Stimulated activated memory B cell treated with anti-CD40 and anti-IgM and Interleukin-4, amounts not matched to agents 10 μg/mL and 1 μg/mL and 100 μg/mL, for 72 hours (primary cell): ENCODE results near the gene WASF2.

Source experiments
- ATAC-seq: fragments of 150-1000 bp; cut with Tn5 transposase; 2 replicates; pipeline ENCODE4 v1.10.0; 2021
- H3K27ac Mint-ChIP-seq: one replicate; pipeline ENCODE4 v1.8.0; 2022; ENCODE audit warnings: mild to moderate bottlenecking, mixed read lengths
- H3K27me3 Mint-ChIP-seq: one replicate; pipeline ENCODE4 v1.8.0; 2022; ENCODE audit warnings: mixed read lengths
- H3K36me3 Mint-ChIP-seq: one replicate; pipeline ENCODE4 v1.8.0; 2022; ENCODE audit warnings: mixed read lengths
- H3K4me1 Mint-ChIP-seq: one replicate; pipeline ENCODE4 v1.8.0; 2022; ENCODE audit warnings: mixed read lengths
- H3K4me3 Mint-ChIP-seq: one replicate; pipeline ENCODE4 v1.8.0; 2022; ENCODE audit warnings: mild to moderate bottlenecking, moderate library complexity, mixed read lengths
- H3K9me3 Mint-ChIP-seq: one replicate; pipeline ENCODE4 v1.8.0; 2022; ENCODE audit warnings: mixed read lengths

The WASF2 gene

GRCh38 chr1:27381969-27382762 lies 107.8 kb downstream of the WASF2 start:
- peak; percentile 68 for ATAC-seq
- Mint-ChIP-seq H3K27me3 (no peaks in the 10 kb centered on the region), H3K36me3 (no peaks in the 10 kb centered on the region), H3K4me3 (no peak overlapping the region), H3K27ac (peak overlapping the region; percentile 11), H3K4me1 (peaks cover 8% of the 10 kb centered on the region), H3K9me3 (no peaks in the 10 kb centered on the region)

DNA sequence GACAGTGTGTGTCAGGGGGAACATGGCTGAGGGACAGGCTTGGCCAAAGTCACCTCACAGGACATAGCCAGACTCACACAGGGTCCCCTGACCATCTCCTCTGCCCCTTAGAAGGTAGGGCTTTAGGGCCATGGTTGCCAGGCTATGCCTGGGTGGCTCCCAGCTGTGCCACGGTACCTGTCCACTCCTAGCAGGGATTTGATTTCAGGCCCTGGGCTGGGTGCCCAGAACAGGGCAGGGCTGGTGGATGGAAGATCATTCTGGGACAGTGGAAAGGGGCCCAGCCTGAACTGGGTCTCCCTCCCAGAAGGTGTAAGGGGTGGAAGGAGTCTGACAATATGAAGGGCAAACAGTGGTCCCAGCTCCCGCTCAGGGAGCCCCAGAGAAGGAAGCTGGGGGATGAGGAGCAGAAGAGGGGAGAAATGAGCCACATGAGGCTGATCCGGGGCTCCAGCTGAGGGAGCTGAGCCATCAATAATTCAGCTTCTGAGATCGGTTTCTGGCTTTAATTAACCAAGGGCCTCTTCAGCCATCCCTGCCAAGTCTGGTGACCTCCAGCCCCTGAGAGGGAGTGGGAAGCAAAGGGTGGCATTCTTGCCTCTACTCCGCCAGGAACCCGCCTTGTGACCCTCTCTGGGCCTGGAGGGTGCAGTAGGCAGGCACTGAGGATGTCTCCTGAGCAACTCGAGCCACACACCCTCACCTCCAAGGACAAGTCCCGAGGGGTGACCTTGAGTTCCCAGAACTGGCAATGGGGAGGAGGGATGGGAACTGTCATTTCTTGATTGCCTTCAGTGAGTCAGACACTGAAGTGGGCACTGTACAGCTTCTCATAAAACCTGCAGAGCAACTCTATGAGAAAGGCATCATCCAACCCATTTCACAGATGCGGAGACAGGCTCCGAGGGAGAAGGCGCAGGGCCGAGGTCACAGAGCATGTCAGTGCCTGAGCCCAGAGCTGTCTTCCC lies 108.9 kb downstream of the WASF2 start:
- Mint-ChIP-seq H3K27ac (peak overlapping the region; percentile 36), H3K4me1 (peaks cover 8% of the 10 kb centered on the region), H3K9me3 (no peaks in the 10 kb centered on the region), H3K27me3 (no peaks in the 10 kb centered on the region), H3K36me3 (no peaks in the 10 kb centered on the region), H3K4me3 (no peak overlapping the region)
- ATAC-seq, result no peak

DNA sequence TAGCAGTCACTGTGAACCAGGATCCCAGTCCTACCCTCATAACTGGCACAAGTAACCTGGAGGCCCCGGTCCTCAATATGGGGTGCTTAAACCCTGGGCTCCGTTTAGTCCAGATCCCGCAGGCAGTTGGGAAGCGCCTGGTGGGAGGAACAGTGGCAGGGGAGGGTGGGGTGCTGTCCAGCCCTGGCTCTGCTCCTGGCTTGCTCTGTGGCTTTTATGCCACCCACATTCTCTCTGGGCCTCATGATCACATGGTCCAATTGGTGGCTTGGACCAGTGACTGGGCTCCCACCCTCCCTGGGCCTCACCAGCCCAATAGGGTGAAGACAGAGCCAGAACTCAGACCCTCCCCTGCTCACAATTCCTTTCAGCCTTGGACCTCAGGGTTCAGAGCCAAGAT lies 109.7 kb downstream of the WASF2 start:
- no peaks in the 10 kb centered on the region for H3K9me3 Mint-ChIP-seq
- peak; percentile 9 for ATAC-seq
- no peak overlapping the region for H3K4me3 Mint-ChIP-seq
- peaks cover 8% of the 10 kb centered on the region for H3K4me1 Mint-ChIP-seq
- H3K27ac Mint-ChIP-seq, result no peak overlapping the region
- no peaks in the 10 kb centered on the region for H3K27me3 Mint-ChIP-seq
- no peaks in the 10 kb centered on the region for H3K36me3 Mint-ChIP-seq

GRCh38 chr1:27379564-27380122 lies 110.3 kb downstream of the WASF2 start:
- ATAC-seq, result no peak
- no peak overlapping the region for H3K4me3 Mint-ChIP-seq
- no peak overlapping the region for H3K27ac Mint-ChIP-seq
- no peaks in the 10 kb centered on the region for H3K36me3 Mint-ChIP-seq
- no peaks in the 10 kb centered on the region for H3K9me3 Mint-ChIP-seq
- H3K27me3 Mint-ChIP-seq, result no peaks in the 10 kb centered on the region
- peaks cover 10% of the 10 kb centered on the region for H3K4me1 Mint-ChIP-seq

GRCh38 chr1:27377760-27378495 lies 112.0 kb downstream of the WASF2 start:
- no peak for ATAC-seq
- Mint-ChIP-seq H3K4me3 (no peak overlapping the region), H3K27ac (no peak overlapping the region), H3K36me3 (no peaks in the 10 kb centered on the region), H3K9me3 (no peaks in the 10 kb centered on the region), H3K4me1 (peaks cover 14% of the 10 kb centered on the region), H3K27me3 (no peaks in the 10 kb centered on the region)

DNA sequence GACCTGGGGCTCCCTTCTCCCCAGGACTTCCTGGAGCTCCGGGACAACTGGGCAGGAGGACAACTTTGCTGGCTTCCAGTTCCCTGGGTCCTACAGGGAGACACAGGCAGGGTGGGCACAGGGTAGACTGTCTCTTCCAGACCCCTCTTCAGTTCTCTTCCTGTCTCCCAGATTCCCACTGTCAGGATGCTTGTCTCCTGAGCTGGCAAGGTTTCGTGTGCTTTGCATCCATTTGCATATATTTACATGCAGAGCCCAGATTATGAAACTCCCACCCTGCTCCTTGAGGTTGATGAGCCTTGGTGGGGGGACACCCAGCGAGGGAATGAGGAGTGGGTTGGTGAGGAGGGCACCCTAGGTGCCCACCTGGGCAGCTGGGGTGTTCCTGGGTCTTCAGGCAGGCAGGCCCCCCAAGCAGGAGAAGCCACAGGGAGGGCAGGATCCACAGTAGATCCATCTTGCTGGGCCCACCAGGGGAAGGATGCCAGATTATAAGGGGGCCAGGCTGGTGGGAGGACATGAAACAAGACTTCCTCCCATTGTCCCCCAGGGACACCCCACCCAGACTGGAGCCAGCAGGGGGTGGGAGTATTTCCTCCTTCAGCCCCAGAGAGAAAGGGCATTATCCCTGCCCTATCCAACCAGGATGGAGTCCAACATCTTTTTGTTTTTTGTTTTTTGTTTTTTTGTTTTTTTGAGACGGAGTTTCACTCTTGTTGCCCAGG lies 115.4 kb downstream of the WASF2 start, which contains the start of gene FCN3:
Gene FCN3, minus strand, starts transcription at position 463 of the 725 bp plus-strand sequence. Its CDS starts 6 bp downstream, at position 457.
- H3K36me3 Mint-ChIP-seq, result no peaks in the 10 kb centered on the region
- H3K9me3 Mint-ChIP-seq, result no peaks in the 10 kb centered on the region
- H3K27ac Mint-ChIP-seq, result no peak within 1 kb of the TSS
- H3K4me3 Mint-ChIP-seq, result no peak within 1 kb of the TSS
- H3K4me1 Mint-ChIP-seq, result peaks cover 27% of the 10 kb centered on the region
- no peaks in the 10 kb centered on the region for H3K27me3 Mint-ChIP-seq
- no peak for ATAC-seq

- no peak for ATAC-seq
- H3K27me3 Mint-ChIP-seq, result no peaks in the 10 kb centered on the region
- H3K27ac Mint-ChIP-seq, result peak overlapping the region; percentile 69
- H3K36me3 Mint-ChIP-seq, result no peaks in the 10 kb centered on the region
- H3K9me3 Mint-ChIP-seq, result no peaks in the 10 kb centered on the region
- H3K4me1 Mint-ChIP-seq, result peaks cover 38% of the 10 kb centered on the region
- no peak overlapping the region for H3K4me3 Mint-ChIP-seq
These were observed 116.9 kb downstream of the WASF2 start for GRCh38 chr1:27372808-27373690.

DNA sequence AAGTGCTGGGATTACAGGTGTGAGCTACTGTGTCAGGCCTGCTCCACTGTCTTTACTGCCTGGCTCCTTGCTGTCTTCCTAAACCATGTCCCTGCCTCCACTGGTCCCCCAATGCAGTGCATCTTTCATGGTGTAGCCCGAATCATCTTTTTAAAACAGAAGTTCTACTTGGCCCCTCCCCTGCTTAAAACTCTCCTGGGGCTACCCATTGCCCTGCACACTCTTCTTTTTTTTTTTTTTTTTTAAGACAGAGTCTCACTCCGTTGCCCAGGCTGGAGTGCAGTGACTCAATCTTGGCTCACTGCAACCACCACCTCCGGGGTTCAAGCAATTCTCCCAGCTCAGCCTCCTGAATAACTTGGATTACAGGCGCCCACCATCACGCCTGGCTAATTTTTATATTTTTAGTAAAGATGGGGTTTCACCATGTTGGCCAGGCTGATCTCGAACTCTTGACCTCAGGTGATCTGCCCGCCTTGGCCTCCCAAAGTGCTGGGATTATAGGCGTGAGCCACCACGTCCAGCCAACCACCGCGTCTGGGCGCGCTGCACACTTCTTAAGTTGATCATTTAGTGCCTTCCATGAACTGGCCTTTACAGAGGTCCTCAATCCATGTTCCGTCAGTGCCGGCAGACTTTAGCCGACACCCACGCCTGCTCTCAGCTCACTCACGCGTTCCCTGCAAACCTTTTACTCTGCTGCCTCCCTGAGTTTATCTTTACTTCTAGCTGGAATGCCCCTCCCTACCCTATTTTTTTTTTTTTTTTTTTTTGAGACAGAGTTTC lies 117.8 kb downstream of the WASF2 start:
- Mint-ChIP-seq H3K4me1 (peaks cover 42% of the 10 kb centered on the region), H3K27ac (peak overlapping the region; percentile 69), H3K36me3 (no peaks in the 10 kb centered on the region), H3K27me3 (no peaks in the 10 kb centered on the region), H3K9me3 (no peaks in the 10 kb centered on the region), H3K4me3 (no peak overlapping the region)
- peak; percentile 34 for ATAC-seq

GRCh38 chr1:27368869-27369582 lies 120.9 kb downstream of the WASF2 start:
- H3K27me3 Mint-ChIP-seq, result no peaks in the 10 kb centered on the region
- no peaks in the 10 kb centered on the region for H3K9me3 Mint-ChIP-seq
- peak overlapping the region; percentile 42 for H3K4me3 Mint-ChIP-seq
- H3K4me1 Mint-ChIP-seq, result peaks cover 62% of the 10 kb centered on the region
- no peaks in the 10 kb centered on the region for H3K36me3 Mint-ChIP-seq
- peak overlapping the region; percentile 52 for H3K27ac Mint-ChIP-seq
- ATAC-seq, result no peak

DNA sequence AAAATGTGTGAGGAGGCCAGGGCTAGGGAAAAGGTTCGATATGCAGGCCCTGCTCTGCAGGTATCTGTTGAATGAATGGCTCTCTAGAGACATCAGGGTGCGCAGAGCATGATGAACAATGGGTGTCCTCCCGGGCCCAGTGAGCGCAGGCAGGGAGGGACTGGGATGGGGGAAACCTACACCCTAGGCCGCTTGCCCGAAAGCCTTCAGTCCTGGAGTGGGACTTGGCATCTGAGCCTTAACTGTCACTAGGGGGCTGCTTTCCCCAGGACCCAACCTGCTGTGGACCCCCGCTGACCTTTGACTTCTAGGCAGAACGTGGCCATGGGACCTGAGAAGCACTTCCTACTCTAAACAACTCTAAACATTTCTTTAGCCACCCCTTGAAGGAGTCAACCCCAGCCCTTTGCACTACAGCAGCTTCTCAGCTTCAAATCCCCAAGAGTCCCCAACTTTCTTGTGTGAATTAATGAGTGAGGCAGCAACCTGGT lies 122.8 kb downstream of the WASF2 start:
- Mint-ChIP-seq H3K4me1 (peaks cover 62% of the 10 kb centered on the region), H3K27ac (peak overlapping the region; percentile 36), H3K9me3 (no peaks in the 10 kb centered on the region), H3K36me3 (no peaks in the 10 kb centered on the region), H3K4me3 (peak overlapping the region; percentile 78), H3K27me3 (no peaks in the 10 kb centered on the region)
- ATAC-seq, result no peak

GRCh38 chr1:27366411-27367159 lies 123.4 kb downstream of the WASF2 start, which contains the start of gene MAP3K6:
MAP3K6 (minus strand) TSS chr1:27366961; CDS start chr1:27366597, 364 bp downstream.
- H3K27me3 Mint-ChIP-seq, result no peaks in the 10 kb centered on the region
- peak within 1 kb of the TSS; percentile 83 for H3K27ac Mint-ChIP-seq

GRCh38 chr1:27366113-27366410 lies 123.9 kb downstream of the WASF2 start:
- Mint-ChIP-seq H3K9me3 (no peaks in the 10 kb centered on the region), H3K27ac (peak overlapping the region; percentile 83), H3K4me3 (peak overlapping the region; percentile 93), H3K36me3 (no peaks in the 10 kb centered on the region), H3K27me3 (no peaks in the 10 kb centered on the region), H3K4me1 (peaks cover 56% of the 10 kb centered on the region)
- ATAC-seq, result peak; percentile 75

More at GRCh38 chr1:27366411-27367159, 123.4 kb downstream of the WASF2 start, which contains the start of gene MAP3K6:
- ATAC-seq, result peak; percentile 56
- H3K9me3 Mint-ChIP-seq, result no peaks in the 10 kb centered on the region
- peak within 1 kb of the TSS; percentile 93 for H3K4me3 Mint-ChIP-seq
- no peaks in the 10 kb centered on the region for H3K36me3 Mint-ChIP-seq
- H3K4me1 Mint-ChIP-seq, result peaks cover 56% of the 10 kb centered on the region
